ENCODE results near the gene PSMG2.

GRCh38 chr18:12769136-12769535 lies 66.3 kb downstream of the PSMG2 start:
- TF ChIP-seq CTCF (IDR thresholded peaks at IDR 0.05) (no peak), POLR2AphosphoS5 (IDR thresholded peaks at IDR 0.05) (no peak), POLR2A (IDR thresholded peaks at IDR 0.05; ENCODE audit: low read depth) (no peak)
